GM19372 (cell line): ENCODE measurements around the gene SLC39A12.
"Not testable (repeated sequence)": the region's sequence is repeated elsewhere in the genome, so short reads cannot be mapped to it uniquely, and the experiment has no call there.

ENCODE experiments used
- ATAC-seq: cut with Tn5 transposase; IDR thresholded peaks from one replicate; pipeline ENCODE4 v1.9.1; 2021; ENCODE audit warnings: mild to moderate bottlenecking, low read depth, moderate library complexity; ENCODE audit not compliant: unreplicated experiment

The SLC39A12 gene

DNA sequence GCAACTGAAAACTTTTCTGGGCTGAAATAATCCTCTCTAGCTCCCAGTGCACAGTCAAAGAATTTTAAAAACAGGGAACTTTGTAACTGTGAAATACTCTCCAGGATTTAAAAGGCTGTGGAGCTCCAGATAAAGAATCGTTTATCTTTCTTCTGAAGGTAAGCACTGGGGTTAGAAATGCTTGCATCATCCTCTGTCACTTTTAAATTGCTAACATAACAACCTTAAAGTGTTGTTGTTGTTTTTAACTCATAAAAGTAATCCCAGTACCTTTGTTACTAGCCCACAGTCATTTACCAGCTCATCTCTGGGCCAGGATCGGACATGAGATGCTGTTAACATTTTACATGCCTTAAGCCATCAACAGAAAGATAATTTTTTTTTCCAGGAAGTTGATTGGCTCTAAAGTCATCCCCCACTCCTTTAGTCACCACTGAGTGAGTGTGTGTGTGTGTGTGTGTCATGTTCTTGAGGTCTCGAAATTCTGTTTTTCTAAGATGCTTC lies at the start of gene SLC39A12:
Gene SLC39A12, plus strand, starts transcription at position 51 of the 504 bp plus-strand sequence. CDS start 1,359 bp downstream, outside the sequence.
- ATAC-seq, result no peak

DNA sequence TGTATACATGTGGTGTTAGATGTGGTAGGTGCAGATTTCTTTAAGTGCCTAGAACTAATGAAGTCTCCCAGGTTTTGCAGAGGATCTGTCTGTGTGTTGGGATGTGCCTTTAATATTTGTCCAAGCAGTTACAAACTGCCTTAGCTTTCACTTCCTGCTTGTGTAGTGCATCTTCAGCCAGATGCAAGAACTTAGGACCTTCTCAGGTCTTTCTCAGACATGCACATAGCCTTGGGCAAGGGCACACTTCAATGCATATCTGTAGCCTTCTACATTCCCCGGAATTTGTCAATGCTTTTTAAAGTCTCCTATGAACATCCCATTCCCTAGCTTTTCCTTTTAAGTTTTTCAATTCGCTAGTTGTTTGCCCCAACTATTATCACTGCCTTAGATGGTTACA lies 47.2 kb upstream of the SLC39A12 start:
- no peak for ATAC-seq

DNA sequence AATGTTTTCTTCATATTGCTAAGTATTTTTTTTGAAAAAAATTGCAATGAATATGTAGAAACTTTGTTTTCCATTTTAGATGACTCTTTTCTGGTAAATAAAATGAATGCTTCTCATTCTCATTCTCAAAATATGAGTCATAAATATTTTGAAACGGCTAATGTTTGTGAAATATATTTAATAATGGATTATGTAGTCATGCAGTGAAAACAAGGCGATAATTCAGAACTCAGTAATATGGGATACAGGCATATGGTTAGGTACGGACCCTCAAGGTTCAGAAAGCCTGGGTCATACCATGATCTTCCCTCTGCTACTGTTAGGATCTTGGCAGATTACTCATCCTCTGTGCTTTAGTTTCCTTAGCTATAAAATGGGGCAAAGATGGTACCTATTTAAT lies 46.2 kb upstream of the SLC39A12 start:
- ATAC-seq, result no peak

DNA sequence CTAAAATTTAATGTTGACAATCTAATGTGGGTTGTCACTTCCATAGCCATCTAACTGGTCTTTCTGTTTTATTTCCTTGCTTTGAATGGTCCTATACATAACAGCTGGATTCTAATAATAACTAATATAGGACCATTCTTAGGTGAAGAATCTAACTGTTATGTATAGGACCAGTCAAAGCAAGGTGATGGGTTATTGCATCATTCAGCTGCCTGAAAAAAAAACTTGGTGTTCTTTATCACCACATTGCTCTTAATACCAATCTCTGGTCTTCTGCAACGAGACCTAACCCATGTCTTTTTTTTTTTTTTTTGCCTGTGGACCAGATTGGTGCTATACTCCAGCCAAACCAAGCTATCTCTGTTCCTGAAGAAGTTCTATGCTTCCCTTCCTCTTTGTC lies 45.7 kb upstream of the SLC39A12 start:
- ATAC-seq, result no peak

DNA sequence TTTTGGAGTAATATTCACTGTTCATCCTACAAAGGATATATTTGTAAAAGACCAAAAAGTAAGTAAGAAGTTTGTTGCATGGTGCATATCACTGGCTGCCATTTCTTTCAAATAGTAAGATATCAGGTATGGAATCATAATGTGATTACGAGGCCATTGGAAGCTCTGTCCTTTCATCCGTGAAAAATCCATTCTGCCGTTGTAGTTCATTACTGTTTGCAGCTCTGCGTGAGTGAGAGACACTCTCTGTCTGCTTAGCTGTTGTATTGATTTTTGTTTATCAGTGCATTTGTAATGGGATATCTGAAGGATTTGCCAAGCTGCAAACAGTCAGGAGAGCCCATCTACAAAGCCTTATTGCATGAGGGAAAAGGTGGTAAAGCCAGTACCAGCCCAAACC lies 44.1 kb upstream of the SLC39A12 start:
- ATAC-seq, result no peak

DNA sequence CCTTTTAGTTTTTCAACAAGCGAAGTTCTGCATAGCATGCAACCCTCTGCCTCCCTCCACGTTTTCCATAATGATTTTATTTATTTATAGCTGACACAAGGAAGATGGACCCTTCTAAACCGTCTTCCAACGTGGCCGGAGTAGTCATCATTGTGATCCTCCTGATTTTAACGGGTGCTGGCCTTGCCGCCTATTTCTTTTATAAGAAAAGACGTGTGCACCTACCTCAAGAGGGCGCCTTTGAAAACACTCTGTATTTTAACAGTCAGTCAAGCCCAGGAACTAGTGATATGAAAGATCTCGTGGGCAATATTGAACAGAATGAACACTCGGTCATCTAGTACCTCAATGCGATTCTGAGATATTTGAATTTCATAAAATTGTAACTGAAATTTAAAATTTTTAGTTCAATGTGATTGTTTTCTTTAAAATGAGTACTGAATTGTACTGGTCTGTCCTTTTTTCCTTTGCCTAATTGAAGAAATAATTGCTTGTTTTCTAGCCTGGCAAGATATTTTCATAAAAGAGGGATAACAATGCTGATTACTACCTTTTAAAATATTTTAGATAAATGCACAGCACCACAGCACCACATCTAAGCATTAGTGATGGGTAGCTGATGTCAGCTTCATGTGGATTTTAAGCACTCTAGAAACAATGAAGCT lies 41.5 kb upstream of the SLC39A12 start:
- ATAC-seq, result no peak

DNA sequence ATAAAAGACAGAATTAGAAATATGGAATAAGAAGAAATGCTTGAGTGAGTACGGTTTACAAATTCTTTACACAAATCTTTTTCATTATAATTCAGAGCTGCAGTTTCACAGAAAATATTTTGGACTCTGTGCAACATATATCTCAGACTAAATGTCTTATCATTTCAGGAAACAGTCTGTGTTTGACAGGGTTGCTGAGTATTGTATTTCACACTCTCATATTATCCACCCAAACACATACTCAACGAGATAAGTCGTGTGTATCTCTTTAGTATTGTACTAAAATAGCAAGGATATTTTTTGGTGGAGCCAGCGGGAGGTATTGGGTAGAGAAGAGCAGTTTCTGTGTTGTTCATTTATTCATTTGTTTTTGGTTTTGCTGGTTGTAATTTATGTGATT lies 39.0 kb upstream of the SLC39A12 start:
- ATAC-seq, result no peak

DNA sequence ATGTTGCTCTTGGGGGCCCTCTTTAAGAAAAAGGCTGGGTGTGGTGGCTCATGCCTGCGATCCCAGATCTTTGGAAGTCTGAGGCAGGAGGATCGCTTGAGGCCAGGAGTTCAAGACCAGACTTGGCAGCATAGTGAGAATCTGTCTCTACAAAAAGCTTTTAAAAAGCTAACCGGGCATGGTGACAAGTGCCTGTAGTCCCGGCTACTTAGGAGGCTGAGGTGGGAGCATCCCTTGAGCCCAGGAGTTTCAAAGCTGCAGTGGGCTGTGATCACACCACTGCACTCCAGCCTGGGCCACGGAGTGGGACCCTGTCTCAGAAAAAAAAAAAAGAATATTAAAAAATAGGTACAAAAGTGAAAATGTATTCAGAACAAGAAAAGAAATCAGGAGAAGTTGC lies 38.1 kb upstream of the SLC39A12 start:
- no peak for ATAC-seq

DNA sequence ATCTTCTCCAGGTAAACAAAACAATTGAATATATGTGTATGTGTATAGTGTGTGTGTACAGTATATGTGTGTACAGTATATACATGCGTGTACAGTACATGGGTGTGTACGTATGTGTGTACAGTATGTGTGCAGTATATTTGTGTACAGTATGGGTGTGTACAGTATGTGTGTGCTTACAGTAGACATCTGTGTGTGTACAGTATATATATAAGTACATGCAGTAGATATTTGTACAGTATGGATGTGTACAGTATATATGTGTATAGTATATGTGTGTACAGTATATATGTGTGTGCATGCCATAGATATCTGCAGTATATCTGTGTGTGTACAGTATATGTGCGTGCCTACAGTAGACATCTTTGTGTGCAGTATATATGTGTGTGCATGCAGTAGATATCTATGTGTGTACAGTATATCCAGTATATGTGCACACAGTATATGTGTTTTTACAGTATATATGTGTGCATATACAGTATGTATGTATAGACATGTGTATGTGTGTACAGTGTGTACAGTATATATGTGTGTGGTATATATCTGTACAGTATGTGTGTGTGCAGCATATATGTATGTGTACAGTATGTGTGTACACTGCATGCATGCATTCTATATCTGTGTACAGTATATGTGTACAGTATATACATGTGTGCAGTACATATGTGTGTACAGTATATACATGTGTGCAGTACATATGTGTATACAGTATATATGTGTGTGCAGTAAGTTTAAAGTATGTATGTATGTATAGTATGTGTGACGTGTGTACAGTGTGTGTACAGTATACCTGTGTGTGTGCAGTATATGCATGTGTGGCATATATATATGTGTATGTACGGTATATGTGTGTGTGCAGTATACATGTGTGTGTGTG lies 37.3 kb upstream of the SLC39A12 start:
- ATAC-seq, result no peak

DNA sequence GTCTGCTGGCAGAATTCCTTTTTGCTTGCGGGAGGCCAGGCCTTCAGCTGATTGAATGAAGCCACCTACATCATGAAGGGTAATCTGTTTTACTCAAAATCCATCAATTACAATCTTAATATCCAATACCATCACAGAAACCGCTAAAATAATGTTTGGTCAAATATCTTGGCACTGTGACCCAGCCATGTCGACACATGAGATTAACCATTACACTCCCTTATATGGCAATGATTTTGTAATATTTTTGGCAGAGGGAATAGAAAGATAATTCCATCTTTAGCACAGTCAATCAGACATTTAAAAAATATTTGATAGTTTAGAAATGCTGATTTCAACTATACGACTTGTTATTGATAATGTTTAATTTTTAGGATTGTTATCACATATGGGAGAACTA lies 36.5 kb upstream of the SLC39A12 start:
- ATAC-seq, result no peak

DNA sequence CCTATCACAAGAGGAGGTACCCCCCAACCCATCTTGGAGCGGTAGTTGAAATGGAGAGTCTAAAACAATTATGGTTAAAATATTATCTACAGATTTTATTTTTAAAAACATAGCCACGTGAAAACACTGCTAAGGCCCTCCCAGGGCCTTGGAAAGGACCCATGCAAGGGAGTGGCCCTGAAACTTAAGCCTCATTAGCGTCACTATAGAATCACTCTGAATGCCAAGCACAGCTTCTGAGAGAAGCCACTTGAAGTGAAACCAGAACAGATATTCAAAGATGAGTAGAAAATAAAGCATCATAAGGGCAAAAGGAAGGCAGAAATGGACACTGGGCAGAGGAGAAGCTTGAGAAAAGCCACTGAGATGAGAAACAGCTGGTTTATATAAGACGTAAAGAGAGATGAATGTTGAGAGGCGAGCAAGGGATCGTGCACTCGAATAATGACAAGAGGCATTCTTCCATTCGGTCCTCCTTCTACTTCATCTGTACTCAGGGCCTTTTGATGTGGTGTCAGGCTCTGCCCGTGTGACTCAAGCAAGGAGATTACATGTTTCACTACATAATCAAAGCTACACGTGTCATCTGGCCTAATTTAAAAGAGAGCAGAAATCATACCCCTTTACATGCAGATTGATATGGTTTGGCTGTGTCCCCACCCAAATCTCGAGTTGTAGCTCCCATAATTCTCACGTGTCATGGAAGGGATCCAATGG lies 33.4 kb upstream of the SLC39A12 start:
- ATAC-seq, result no peak

DNA sequence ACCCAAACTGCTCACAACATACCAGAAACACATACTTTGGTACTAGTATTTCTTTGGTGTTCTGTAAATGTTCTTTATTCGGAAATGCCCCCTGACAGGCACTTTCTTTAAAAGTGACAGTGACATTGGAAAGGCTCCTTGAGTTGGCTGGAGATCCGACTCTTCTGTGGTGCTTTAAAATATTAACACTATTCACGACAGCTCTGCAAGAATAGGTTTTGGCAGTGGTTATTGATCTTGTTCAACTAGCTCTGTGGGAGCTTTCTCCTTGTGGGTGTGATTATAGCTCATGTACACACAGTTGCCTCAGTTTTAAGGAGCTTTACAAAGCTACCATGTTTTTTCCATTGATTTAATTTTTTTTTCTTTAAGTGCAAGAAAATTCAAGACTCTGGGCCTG lies 30.3 kb upstream of the SLC39A12 start:
- no peak for ATAC-seq

DNA sequence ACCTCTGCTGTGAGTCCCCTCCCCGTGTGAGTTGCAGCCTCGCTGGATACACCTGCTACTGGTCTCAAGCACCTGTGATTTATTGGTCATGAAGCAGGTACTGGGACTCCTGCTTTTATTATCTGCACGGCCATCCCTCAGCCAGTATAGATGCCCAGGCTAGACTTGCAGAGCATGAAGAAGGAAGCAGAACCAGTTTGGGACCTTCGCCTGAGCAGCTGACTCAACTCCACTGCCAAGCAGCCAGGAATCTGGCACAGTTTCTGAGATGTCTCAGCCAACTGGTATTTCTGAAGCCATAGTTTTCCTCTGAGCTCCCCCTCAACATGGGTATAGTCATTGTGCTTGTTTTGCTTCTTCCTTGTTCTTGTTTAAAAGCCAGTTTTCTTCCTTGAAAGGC lies 28.0 kb upstream of the SLC39A12 start:
- no peak for ATAC-seq

DNA sequence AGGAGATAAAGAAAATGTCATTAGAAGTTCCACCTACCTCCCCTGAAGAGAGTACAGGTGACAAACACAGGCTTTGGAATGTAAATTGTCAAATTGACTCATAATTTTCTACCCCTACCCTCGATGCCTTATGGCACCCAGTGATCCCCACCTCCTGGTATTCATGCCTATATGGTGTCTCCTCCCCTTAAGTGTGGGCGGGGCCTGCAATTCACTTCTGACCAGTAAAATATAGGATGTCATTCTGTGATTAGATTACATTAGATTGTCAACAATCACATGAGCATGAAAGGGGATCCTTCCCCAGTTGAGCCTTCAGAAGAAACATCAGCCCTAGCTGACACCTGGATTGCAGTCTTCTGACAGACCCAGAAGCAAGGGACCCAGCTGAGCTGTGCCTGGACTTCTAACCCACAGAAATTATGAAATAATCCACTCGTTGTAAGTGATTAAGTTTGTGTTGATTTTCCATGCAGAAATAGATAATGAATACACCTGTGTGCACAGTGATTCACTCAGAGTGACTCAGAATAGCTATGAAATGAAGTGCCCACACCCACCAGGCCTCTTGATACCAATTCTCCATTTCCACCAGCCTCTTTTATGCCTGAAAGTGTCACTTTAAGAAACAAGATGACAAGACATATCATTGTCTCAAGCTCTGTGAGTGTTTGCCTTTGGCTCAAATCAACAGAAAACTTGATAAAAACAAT lies 8.5 kb upstream of the SLC39A12 start:
- no peak for ATAC-seq

DNA sequence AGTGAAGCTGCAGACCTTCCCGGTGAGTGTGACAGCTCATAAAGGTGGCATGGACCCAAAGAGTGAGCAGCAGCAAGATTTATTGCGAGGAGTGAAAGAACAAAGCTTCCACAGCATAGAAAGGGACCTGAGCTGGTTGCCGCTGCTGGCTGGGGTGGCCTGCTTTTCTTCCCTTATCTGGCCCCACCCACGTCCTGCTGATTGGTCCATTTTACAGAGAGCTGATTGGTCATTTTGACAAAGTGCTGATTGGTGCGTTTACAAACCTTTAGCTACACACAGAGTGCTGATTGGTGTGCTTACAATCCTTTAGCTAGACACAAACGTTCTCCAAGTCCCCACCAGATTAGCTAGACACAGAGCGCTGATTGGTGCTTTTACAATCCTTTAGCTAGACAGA lies 1.4 kb upstream of the SLC39A12 start:
- ATAC-seq, result not testable (repeated sequence)

DNA sequence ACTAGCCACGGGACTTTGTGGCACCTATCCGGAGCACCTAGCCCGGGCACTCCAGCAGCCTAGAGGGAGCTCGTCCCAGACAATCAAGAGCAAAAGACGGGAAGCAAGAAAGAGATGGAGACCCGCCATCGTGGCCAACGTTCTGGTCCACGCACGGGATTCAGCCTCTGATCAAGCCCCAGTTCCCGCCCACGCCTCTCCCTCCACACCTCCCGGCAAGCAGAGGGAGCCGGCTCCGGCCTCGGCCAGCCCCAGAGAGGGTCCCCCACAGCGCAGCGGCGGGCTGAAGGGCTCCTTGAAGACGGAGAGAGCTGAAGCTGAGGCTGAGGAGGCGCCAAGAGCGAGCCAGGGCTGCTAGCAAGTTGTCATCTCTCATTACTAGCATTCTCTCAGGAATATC lies 992 bp upstream of the SLC39A12 start:
- ATAC-seq, result no peak

DNA sequence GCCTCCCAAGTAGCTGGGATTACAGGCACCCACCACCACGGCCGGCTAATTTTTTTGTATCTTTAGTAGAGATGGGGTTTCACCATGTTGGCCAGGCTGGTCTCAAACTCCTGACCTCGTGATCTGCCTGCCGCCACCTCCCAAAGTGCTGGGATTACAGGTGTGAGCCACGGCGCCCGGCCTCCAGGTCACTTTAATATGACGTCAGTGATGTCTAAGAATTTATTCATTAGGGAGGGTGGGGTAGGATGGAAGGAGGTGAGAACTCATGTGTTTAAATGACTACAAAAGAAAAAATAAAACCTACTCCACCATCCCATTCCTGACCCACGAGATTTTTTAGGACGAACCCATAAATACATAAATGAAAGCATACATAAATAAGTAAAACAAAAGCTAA lies 2.7 kb downstream of the SLC39A12 start:
- not testable (repeated sequence) for ATAC-seq

DNA sequence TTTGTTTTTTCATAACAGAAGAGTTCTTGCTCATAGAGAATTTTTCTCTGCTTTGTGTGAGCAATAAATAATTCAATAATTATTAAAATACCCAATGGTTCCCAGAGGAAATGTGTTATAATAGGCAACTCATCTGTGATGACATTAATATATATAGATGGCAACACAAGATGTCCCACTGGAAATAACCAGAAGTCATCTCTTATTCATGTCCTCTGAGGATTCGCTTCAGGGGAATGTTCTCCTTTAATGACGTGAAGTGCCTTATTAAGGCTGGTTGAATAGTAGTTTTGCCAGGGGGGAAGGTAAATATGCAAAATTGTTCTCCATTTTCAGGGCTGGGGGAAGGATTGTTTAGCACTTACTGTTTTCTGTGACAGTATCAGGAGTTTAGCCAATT lies 3.1 kb downstream of the SLC39A12 start:
- ATAC-seq, result no peak

DNA sequence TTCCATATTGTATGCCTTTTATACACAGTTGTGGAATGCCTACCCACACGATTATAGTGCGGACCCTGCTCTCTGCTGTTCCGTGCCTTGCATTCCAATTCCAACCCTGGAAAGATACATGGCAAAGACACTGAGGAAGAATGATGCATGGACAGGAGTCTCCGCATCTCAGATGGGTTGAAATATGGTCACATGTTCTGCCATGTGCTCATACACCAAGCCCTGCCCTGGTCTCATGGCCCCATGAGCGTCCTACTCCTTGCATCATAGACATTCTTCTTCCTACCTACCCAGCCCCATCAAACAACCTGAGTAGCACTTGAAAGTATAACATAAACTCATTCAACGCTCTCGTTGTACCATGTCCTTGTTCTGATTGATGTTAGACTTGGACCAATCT lies 6.3 kb downstream of the SLC39A12 start:
- no peak for ATAC-seq

DNA sequence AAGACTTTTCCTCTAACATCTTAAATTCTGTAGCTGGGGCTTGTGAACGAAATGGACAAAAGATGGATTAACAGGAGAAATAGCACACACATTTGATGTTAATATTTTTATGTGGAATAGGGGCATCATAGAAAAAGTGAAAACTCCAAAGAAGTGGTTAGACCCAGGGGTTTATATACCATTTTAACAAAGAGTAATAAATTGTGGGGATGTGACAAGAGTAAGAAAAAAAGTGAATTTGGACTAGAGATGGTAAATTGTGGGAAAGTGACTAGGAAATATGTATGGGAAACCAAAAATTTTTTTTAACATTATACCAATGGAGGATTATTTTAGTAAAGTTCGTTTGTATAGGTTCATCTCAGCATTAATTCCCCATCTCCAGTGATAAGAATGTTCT lies 8.2 kb downstream of the SLC39A12 start:
- no peak for ATAC-seq
